ENCODE results near the gene LRRC3C. TPM values are rescaled to one million over a fixed set of nuclear protein-coding genes. Genes with fewer than 3 reads are reported as not detected.
A peak's percentile ranks its signal among the peaks of the same experiment; 100 is the strongest.
"Not testable (repeated sequence)": the region's sequence is repeated elsewhere in the genome, so short reads cannot be mapped to it uniquely, and the experiment has no call there.

Gene LRRC3C
- total and polyA plus RNA-seq, 2 donors (not counting 1 experiment from before 2014, with no cell fraction given) = 0.12 TPM; not detected in 1

- no peak overlapping the region for H3K9ac ChIP-seq (ENCODE audit: low read length)
- H3K4me3 Mint-ChIP-seq = no peak overlapping the region
- H3K27me3 Mint-ChIP-seq = no peaks in the 10 kb centered on the region
- DNase-seq = no peak
- H3K9me3 Mint-ChIP-seq (ENCODE audit: insufficient read depth) = no peaks in the 10 kb centered on the region
- no peaks in the 10 kb centered on the region for H3K36me3 ChIP-seq (replicated peaks in 1 of 2; ENCODE audit: control extremely low read depth in 1 of 2, control insufficient read depth in 1 of 2, extremely low read depth in 1 of 2, insufficient read depth in 2 of 2, low read length in 1 of 2)
- H3K27ac Mint-ChIP-seq = no peak overlapping the region
- H3K4me2 ChIP-seq (replicated peaks; ENCODE audit: low read depth, low read length, poor library complexity, severe bottlenecking) = no peak overlapping the region
- ChIA-PET POLR2A (interaction anchor here (0.5 kb wide), 1 partner anchor 10 kb away, joined by 3 read pairs; no protein-coding TSS in a partner anchor), CTCF (no interaction called here)
- TF ChIP-seq, protein P1, sequence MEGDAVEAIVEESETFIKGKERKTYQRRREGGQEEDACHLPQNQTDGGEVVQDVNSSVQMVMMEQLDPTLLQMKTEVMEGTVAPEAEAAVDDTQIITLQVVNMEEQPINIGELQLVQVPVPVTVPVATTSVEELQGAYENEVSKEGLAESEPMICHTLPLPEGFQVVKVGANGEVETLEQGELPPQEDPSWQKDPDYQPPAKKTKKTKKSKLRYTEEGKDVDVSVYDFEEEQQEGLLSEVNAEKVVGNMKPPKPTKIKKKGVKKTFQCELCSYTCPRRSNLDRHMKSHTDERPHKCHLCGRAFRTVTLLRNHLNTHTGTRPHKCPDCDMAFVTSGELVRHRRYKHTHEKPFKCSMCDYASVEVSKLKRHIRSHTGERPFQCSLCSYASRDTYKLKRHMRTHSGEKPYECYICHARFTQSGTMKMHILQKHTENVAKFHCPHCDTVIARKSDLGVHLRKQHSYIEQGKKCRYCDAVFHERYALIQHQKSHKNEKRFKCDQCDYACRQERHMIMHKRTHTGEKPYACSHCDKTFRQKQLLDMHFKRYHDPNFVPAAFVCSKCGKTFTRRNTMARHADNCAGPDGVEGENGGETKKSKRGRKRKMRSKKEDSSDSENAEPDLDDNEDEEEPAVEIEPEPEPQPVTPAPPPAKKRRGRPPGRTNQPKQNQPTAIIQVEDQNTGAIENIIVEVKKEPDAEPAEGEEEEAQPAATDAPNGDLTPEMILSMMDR (IDR thresholded peaks at IDR 0.05) = no peak
- no peak for TF ChIP-seq EZH2 (IDR thresholded peaks at IDR 0.05; ENCODE audit: borderline replicate concordance, insufficient read depth, low read depth, low read length, poor library complexity, severe bottlenecking)
- no peak overlapping the region for H3K27ac ChIP-seq (ENCODE audit: low read length in 2 of 2)
- WGBS (ENCODE audit: insufficient coverage) = 90% methylated on average over 9 of the region's 15 CpGs
- H3K27me3 ChIP-seq (replicated peaks in 1 of 4; ENCODE audit: control extremely low read depth in 1 of 4, control insufficient read depth in 3 of 4, insufficient read depth in 4 of 4, low read length in 3 of 4) = no peaks in the 10 kb centered on the region
- no peak overlapping the region for H3K4me3 ChIP-seq (ENCODE audit: control extremely low read depth in 1 of 5, extremely low read depth in 1 of 5, insufficient read depth in 1 of 5, low read depth in 2 of 5, low read length in 4 of 5)
- ATAC-seq (ENCODE audit: low read depth) = no peak
- H3K4me1 ChIP-seq (ENCODE audit: control insufficient read depth in 2 of 2, insufficient read depth in 2 of 2, low read length in 2 of 2) = peaks cover 20 to 22% of the 10 kb centered on the region in 2 donors
- H3K9me3 ChIP-seq (ENCODE audit: control extremely low read depth in 1 of 3, control insufficient read depth in 2 of 3, insufficient read depth in 1 of 3, low read length in 2 of 3) = no peaks in the 10 kb centered on the region
- peaks cover 21% of the 10 kb centered on the region for H3K4me1 Mint-ChIP-seq
- H2AFZ ChIP-seq (ENCODE audit: insufficient read depth, low read depth, low read length, poor library complexity, severe bottlenecking) = no peak overlapping the region
- intact Hi-C loops (cut with micrococcal nuclease) = no loop called here
- H3K79me2 ChIP-seq (ENCODE audit: control insufficient read depth, insufficient read depth, low read length) = no peaks in the 10 kb centered on the region
- H4K20me1 ChIP-seq (ENCODE audit: control insufficient read depth, insufficient read depth, low read length, poor library complexity, severe bottlenecking) = no peaks in the 10 kb centered on the region
Measured at GRCh38 chr17:39946551-39947330, 19.2 kb downstream of the LRRC3C start.

DNA sequence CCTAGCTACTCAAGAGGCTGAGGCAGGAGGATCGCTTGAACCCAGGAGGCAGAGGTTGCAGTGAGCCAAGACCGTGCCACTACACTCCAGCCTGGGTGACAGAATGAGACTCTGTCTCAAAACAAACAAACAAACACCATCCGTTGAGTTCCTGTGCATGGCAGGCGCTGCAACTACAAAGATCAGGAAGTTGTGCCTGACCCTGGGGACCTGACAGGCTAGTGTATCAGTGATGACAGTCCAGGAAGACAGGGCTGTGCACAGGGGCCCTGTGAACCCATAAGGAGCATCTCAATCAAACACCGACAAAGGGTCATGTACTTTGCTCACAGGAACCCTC lies 20.9 kb downstream of the LRRC3C start:
- POLR2A ChIA-PET; DNase-seq; H3K27ac ChIP-seq (ENCODE audit: low read length in 2 of 2); H3K36me3 ChIP-seq (replicated peaks in 1 of 2; ENCODE audit: control extremely low read depth in 1 of 2, control insufficient read depth in 1 of 2, extremely low read depth in 1 of 2, insufficient read depth in 2 of 2, low read length in 1 of 2); H3K9ac ChIP-seq (ENCODE audit: low read length); H3K27me3 ChIP-seq (replicated peaks in 1 of 4; ENCODE audit: control extremely low read depth in 1 of 4, control insufficient read depth in 3 of 4, insufficient read depth in 4 of 4, low read length in 3 of 4); ATAC-seq (ENCODE audit: low read depth); H4K20me1 ChIP-seq (ENCODE audit: control insufficient read depth, insufficient read depth, low read length, poor library complexity, severe bottlenecking); H3K9me3 Mint-ChIP-seq (ENCODE audit: insufficient read depth); H3K4me3 ChIP-seq (ENCODE audit: control extremely low read depth in 1 of 5, extremely low read depth in 1 of 5, insufficient read depth in 1 of 5, low read depth in 2 of 5, low read length in 4 of 5); intact Hi-C loops (cut with micrococcal nuclease); H3K79me2 ChIP-seq (ENCODE audit: control insufficient read depth, insufficient read depth, low read length); H3K9me3 ChIP-seq (ENCODE audit: control extremely low read depth in 1 of 3, control insufficient read depth in 2 of 3, insufficient read depth in 1 of 3, low read length in 2 of 3); H3K27me3 Mint-ChIP-seq: not testable (repeated sequence)
- H3K4me1 Mint-ChIP-seq = peaks cover 30% of the 10 kb centered on the region
- peak overlapping the region; percentile 53 for H3K27ac Mint-ChIP-seq
- Histone ChIP-seq H3K4me1 (ENCODE audit: control insufficient read depth in 2 of 2, insufficient read depth in 2 of 2, low read length in 2 of 2) (peaks cover 28 to 35% of the 10 kb centered on the region in 2 donors), H2AFZ (ENCODE audit: insufficient read depth, low read depth, low read length, poor library complexity, severe bottlenecking) (peak overlapping the region; percentile 58), H3K4me2 (replicated peaks; ENCODE audit: low read depth, low read length, poor library complexity, severe bottlenecking) (peak overlapping the region; percentile 11)
- peak overlapping the region; percentile 13 for H3K4me3 Mint-ChIP-seq
- 0% methylated on average over 2 of the region's 5 CpGs for WGBS (ENCODE audit: insufficient coverage)
- CTCF ChIA-PET = interaction anchor here (1.2 to 1.6 kb wide), 2 partner anchors 10 kb away, joined by 3 to 6 read pairs; no protein-coding TSS in a partner anchor

Data from B cell (primary cell).